ENCODE results near the gene RNU6-1. TPM values are rescaled to one million over a fixed set of nuclear protein-coding genes. Genes with fewer than 3 reads are reported as not detected.

Gene RNU6-1
- total and polyA plus RNA-seq, 2 experiments from 2014 or later = not detected

DNA sequence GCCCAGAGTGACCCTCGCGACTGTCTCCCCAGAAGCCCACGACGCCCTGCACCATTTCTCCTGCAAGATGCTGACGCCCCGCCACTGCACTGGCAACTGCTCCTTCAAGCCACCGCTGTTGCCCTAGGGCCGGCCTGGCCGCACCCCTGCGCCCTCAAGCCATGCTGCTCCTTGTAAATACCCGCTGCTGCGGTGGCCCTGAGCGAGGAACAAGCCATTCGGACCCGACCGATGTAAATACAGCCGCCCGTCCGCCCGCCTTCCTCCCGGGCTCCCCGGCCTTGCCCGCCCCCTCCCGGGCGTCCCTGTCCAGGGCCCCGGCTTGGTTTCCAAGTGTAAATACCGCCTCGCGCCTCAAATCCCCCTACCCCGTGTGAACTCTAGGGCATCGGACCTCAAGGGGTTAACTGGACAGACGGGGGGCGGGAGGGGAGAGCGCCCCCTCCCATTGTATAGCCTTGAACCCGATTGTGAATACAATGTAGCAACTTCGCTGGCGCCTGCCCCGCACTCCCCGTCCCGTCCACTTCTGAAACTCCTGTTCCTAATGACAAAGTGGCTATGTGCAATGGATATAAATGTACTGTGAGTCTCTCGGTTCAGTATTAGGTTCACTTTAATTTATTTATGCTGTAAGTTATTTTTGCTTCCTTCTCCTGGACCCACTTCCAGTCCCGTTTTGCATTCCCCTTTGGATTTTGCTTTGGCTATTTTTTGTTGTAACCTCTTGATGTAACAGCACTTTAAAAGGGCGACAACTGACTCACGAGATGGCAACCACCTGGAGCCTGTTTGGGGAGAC, 5.9 kb downstream of the RNU6-1 start:
- peaks cover 44% of the 10 kb centered on the region for H3K4me1 ChIP-seq (ENCODE audit: insufficient read depth)
- H3K27ac ChIP-seq = no peak overlapping the region
- peak overlapping the region; percentile 0 for H3K4me3 ChIP-seq
- no peaks in the 10 kb centered on the region for H3K9me3 ChIP-seq (ENCODE audit: low read depth)
- H3K79me2 ChIP-seq = no peaks in the 10 kb centered on the region
- no peaks in the 10 kb centered on the region for H3K9me2 ChIP-seq (replicated peaks; ENCODE audit: insufficient read depth)
- peak overlapping the region; percentile 3 for H2AFZ ChIP-seq
- H3K27me3 ChIP-seq = peaks cover 72% of the 10 kb centered on the region
- 6% methylated on average over 23 of the region's 44 CpGs for WGBS (ENCODE audit: low lambda C conversion rate, missing lambda C conversion rate)
- H3K4me2 ChIP-seq = peak overlapping the region; percentile 76
- H3K36me3 ChIP-seq (replicated peaks; ENCODE audit: insufficient read depth, low read depth) = no peaks in the 10 kb centered on the region
- peak; percentile 69 for DNase-seq (ENCODE audit: low spot score)
- no peaks in the 10 kb centered on the region for H4K20me1 ChIP-seq (ENCODE audit: insufficient read depth, poor library complexity, severe bottlenecking)
- TF ChIP-seq CTCF (IDR thresholded peaks at IDR 0.05; ENCODE audit: poor library complexity) (peak; percentile 71), EZH2 (IDR thresholded peaks at IDR 0.05; ENCODE audit: borderline replicate concordance) (peak; percentile 30), EZH2phosphoT487 (IDR thresholded peaks at IDR 0.05; ENCODE audit: low read depth, severe bottlenecking, unreplicated experiment) (peak; percentile 63)

DNA sequence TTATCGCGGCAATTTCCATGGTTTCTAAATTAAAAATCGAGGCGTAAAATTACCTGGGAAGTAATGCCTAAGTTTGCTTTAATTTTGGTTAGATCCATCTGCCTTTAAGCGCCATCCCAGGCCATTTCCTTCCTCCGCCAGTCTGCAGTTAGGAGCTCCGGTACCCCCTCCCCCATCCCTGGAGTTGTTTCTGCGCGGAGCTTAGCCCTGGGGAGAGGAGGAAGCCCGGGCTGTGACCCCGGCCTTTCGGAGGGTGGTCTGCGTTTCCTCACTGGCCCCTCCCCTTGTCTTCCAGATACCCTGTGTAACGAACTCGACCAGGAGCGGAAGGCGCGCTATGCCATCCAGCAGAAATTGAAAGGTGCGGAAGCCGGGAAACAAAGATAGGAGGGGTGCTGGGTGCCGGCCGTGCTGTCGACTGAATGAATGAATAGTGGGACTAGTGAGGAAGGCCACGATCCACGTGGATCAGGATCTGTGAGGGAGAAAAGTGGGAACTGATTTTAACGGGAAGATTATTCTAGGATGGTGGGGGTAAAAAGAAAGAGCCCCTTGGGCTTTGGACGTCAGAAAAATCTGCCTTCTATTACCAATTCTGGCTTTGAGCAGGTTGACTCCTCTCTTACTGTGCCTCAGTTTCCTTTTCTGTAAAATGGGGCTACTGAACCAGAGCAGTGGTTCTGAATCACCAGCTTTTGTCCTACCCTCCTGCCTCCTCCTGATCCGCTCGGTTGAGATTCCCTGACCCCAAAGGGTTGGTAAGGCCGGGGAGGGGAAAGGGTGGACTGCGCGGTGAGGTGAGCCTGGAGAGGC, 6.7 kb downstream of the RNU6-1 start:
- WGBS (ENCODE audit: low lambda C conversion rate, missing lambda C conversion rate) = 7% methylated on average over 32 of the region's 32 CpGs
- TF ChIP-seq EZH2 (IDR thresholded peaks at IDR 0.05; ENCODE audit: borderline replicate concordance) (peak; percentile 70), EZH2phosphoT487 (IDR thresholded peaks at IDR 0.05; ENCODE audit: low read depth, severe bottlenecking, unreplicated experiment) (no peak), CTCF (IDR thresholded peaks at IDR 0.05; ENCODE audit: poor library complexity) (no peak)
- Histone ChIP-seq H2AFZ (no peak overlapping the region), H3K27me3 (peaks cover 80% of the 10 kb centered on the region), H3K4me3 (peak overlapping the region; percentile 9), H3K79me2 (no peaks in the 10 kb centered on the region), H3K4me1 (ENCODE audit: insufficient read depth) (peaks cover 46% of the 10 kb centered on the region), H4K20me1 (ENCODE audit: insufficient read depth, poor library complexity, severe bottlenecking) (no peaks in the 10 kb centered on the region), H3K36me3 (replicated peaks; ENCODE audit: insufficient read depth, low read depth) (no peaks in the 10 kb centered on the region), H3K9me3 (ENCODE audit: low read depth) (no peaks in the 10 kb centered on the region), H3K27ac (no peak overlapping the region), H3K4me2 (peak overlapping the region; percentile 76), H3K9me2 (replicated peaks; ENCODE audit: insufficient read depth) (no peaks in the 10 kb centered on the region)
- no peak for DNase-seq (ENCODE audit: low spot score)

GRCh38 chr15:67832031-67832551, 7.8 kb downstream of the RNU6-1 start:
- Histone ChIP-seq H3K36me3 (replicated peaks; ENCODE audit: insufficient read depth, low read depth) (no peaks in the 10 kb centered on the region), H3K9me3 (ENCODE audit: low read depth) (no peaks in the 10 kb centered on the region), H4K20me1 (ENCODE audit: insufficient read depth, poor library complexity, severe bottlenecking) (no peaks in the 10 kb centered on the region), H3K4me1 (ENCODE audit: insufficient read depth) (peaks cover 56% of the 10 kb centered on the region), H3K4me3 (no peak overlapping the region), H3K4me2 (no peak overlapping the region), H3K9me2 (replicated peaks; ENCODE audit: insufficient read depth) (no peaks in the 10 kb centered on the region), H2AFZ (no peak overlapping the region), H3K79me2 (no peaks in the 10 kb centered on the region), H3K27ac (no peak overlapping the region), H3K27me3 (peaks cover 90% of the 10 kb centered on the region)
- TF ChIP-seq CTCF (IDR thresholded peaks at IDR 0.05; ENCODE audit: poor library complexity) (peak; percentile 30), EZH2phosphoT487 (IDR thresholded peaks at IDR 0.05; ENCODE audit: low read depth, severe bottlenecking, unreplicated experiment) (peak; percentile 49), EZH2 (IDR thresholded peaks at IDR 0.05; ENCODE audit: borderline replicate concordance) (peak; percentile 33)
- 36% methylated on average over 9 of the region's 9 CpGs for WGBS (ENCODE audit: low lambda C conversion rate, missing lambda C conversion rate)
- no peak for DNase-seq (ENCODE audit: low spot score)
